Measurements from ENCODE around the gene PSMD8.

DNA sequence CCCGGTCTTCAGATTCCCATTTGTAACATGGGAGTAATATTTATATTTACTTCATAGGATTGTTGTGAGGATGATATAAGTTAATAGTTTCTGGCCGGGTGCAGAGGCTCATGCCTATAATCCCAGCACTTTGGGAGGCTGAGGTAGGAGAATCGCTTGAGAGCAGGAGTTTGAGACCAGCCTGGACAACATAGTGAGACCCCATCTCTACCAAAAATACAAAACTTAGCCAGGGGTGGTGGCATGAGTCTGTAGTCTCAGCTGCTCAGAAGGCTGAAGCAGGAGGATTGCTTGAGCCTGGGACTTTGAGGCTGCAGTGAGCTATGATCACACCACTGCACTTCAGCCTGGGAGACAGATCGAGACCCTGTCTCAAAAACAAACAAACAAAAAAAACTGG, 27.5 kb upstream of the PSMD8 start:
- TF ChIP-seq, protein P1, sequence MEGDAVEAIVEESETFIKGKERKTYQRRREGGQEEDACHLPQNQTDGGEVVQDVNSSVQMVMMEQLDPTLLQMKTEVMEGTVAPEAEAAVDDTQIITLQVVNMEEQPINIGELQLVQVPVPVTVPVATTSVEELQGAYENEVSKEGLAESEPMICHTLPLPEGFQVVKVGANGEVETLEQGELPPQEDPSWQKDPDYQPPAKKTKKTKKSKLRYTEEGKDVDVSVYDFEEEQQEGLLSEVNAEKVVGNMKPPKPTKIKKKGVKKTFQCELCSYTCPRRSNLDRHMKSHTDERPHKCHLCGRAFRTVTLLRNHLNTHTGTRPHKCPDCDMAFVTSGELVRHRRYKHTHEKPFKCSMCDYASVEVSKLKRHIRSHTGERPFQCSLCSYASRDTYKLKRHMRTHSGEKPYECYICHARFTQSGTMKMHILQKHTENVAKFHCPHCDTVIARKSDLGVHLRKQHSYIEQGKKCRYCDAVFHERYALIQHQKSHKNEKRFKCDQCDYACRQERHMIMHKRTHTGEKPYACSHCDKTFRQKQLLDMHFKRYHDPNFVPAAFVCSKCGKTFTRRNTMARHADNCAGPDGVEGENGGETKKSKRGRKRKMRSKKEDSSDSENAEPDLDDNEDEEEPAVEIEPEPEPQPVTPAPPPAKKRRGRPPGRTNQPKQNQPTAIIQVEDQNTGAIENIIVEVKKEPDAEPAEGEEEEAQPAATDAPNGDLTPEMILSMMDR (IDR thresholded peaks at IDR 0.05 in 8 of 11, conservative IDR thresholded peaks at IDR 0.05 in 3 of 11): no peak
- TF ChIP-seq POLR2A (IDR thresholded peaks at IDR 0.05): no peak
- TF ChIP-seq POLR2AphosphoS5 (IDR thresholded peaks at IDR 0.05): no peak

Measured in spleen (tissue), 7 donors.